ENCODE data around the gene CHD9NB. TPM values are rescaled to one million over a fixed set of nuclear protein-coding genes. Genes with fewer than 3 reads are reported as not detected.

CHD9NB gene
- total and polyA plus RNA-seq, 2 of the 4 experiments (the other 2 are of a cell fraction) = 0.94 to 1.1 TPM

- TF ChIP-seq MXI1 (IDR thresholded peaks at IDR 0.05; ENCODE audit: borderline replicate concordance, low read depth, low read length) (no peak), CEBPB (IDR thresholded peaks at IDR 0.05; ENCODE audit: low read depth, low read length) (no peak)
Measured at GRCh38 chr16:53100131-53100748, 47.5 kb upstream of the CHD9NB start (continued).

DNA sequence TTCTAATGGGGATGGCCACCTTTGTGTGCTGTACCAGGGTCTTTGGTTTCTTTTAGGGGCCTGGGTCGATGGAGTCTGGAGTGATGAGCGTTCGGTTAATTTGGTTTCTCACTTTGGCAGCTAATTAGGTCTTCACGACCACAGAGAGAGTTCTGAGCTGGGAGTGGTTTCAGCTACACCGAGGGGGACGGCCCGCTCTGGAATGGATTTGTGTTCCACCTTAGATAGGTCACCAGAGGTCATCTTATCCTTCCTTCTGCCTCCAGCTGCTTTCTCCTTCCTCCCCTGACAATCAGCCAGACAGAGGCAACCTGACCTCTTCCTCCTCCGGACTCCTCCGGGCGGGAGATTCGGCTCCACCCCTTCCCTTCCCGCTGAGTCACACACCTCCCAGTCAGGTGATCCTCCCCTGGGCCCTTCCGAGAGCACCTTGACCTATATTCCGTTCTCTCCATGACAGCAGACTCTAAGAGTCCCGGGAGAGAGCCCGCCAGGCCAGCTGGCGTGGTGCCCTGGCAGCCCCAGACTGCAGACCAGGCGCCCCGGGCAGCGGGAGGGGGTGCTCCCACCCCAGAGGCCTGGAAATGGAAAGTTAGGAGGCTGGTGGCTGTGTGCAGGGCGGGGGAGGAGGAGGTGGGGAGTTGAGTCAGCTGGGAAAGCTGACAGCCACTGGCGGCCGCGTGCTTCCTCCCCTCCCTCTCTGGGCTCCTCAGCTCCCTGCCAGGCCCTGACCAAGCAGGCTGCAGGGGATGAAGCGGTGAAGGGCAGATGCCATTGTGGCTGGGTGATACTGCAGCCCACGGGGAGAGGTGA is 46.8 kb upstream of the CHD9NB start:
- WGBS, 2 experiments (ENCODE audit: extremely low coverage in 2 of 2, insufficient read length in 1 of 2) = 40% methylated on average over 2 of the region's 26 CpGs; no CpG with 5 or more reads in 1 of the 2 experiments
- no peaks in the 10 kb centered on the region for H3K9me3 ChIP-seq (ENCODE audit: control insufficient read depth, insufficient read depth, low read length)
- peak overlapping the region; percentile 86 for H2AK9ac ChIP-seq (replicated peaks; ENCODE audit: low read depth, low read length, poor library complexity)
- peaks cover 9% of the 10 kb centered on the region for H4K20me1 ChIP-seq (ENCODE audit: insufficient read depth, low read length)
- peak; percentile 83 for ATAC-seq (ENCODE audit: low read depth)
- H3K56ac ChIP-seq (ENCODE audit: extremely low read depth, insufficient read depth, low read length) = peak overlapping the region; percentile 82
- H4K8ac ChIP-seq (ENCODE audit: low read depth in 2 of 2, low read length in 2 of 2) = peak overlapping the region; percentile 79 to 93
- peaks cover 12% of the 10 kb centered on the region for H3K4me1 ChIP-seq (ENCODE audit: control insufficient read depth, insufficient read depth, low read length)
- H2BK20ac ChIP-seq (ENCODE audit: low read depth, low read length) = peak overlapping the region; percentile 75
- H3K9me1 ChIP-seq (ENCODE audit: insufficient read depth, low read length) = no peaks in the 10 kb centered on the region; the same call in 1 of the 2 replicates
- peak; percentile 89 for DNase-seq
- H3K4ac ChIP-seq (ENCODE audit: low read depth, low read length) = peak overlapping the region; percentile 92
- peak overlapping the region; percentile 66 for H3K23ac ChIP-seq (ENCODE audit: low read depth, low read length)
- in situ Hi-C loops (cut with MboI; ENCODE audit: low sequenced_read_pairs) (no loop called here), dilution Hi-C loops (cut with HindIII; ENCODE audit: low sequenced_read_pairs, unreplicated experiment) (no loop called here), intact Hi-C loops (cut with micrococcal nuclease) (loop anchor here (1.0 kb wide), 1 partner anchor 44 kb away; no protein-coding TSS in a partner anchor)
- H2AK5ac ChIP-seq (ENCODE audit: low read depth, low read length) = peak overlapping the region; percentile 94
- peak overlapping the region; percentile 64 for H3K9ac ChIP-seq (ENCODE audit: low read depth, low read length)
- H3K4me3 ChIP-seq (ENCODE audit: insufficient read depth, low read depth, low read length) = peak overlapping the region; percentile 4
- ChIA-PET POLR2A (ENCODE audit: unreplicated experiment) (no interaction called here), CTCF (interaction anchor here (2.0 to 2.6 kb wide), 2 partner anchors 30 to 44 kb away, joined by 8 to 13 read pairs; partner anchors contain the start of gene CHD9)
- H3K14ac ChIP-seq (replicated peaks; ENCODE audit: low read depth, low read length) = peak overlapping the region; percentile 84
- peak overlapping the region; percentile 76 for H2BK120ac ChIP-seq (ENCODE audit: low read depth, low read length)
- no TSS peak for BruUV-seq (replicated peaks)
- peak overlapping the region; percentile 88 for H2AFZ ChIP-seq (replicated peaks; ENCODE audit: low read length, poor library complexity)
- H4K5ac ChIP-seq (ENCODE audit: low read depth, low read length) = peak overlapping the region; percentile 44
- peak overlapping the region; percentile 87; the same call in 2 of the 3 replicates for H2BK15ac ChIP-seq (ENCODE audit: low read depth, low read length)
- no peaks in the 10 kb centered on the region for H3K36me3 ChIP-seq (ENCODE audit: control insufficient read depth, insufficient read depth, low read length)
- H3K4me2 ChIP-seq (ENCODE audit: low read depth, low read length) = peak overlapping the region; percentile 67
- peaks cover 5 to 45% of the 10 kb centered on the region in 2 experiments; a peak in 2 of 4 replicates for H3K79me1 ChIP-seq (ENCODE audit: low read depth in 1 of 2, low read length in 2 of 2)
- H2BK5ac ChIP-seq (ENCODE audit: low read depth, low read length, poor library complexity, severe bottlenecking) = peak overlapping the region; percentile 79
- peak overlapping the region; percentile 91 for H3K27ac ChIP-seq (ENCODE audit: insufficient read depth, low read length)
- H3K18ac ChIP-seq (ENCODE audit: low read depth, low read length) = peak overlapping the region; percentile 53
- H4K91ac ChIP-seq (ENCODE audit: insufficient read depth, low read depth, low read length) = peak overlapping the region; percentile 78
- H3K27me3 ChIP-seq (ENCODE audit: control insufficient read depth, insufficient read depth, low read length) = no peaks in the 10 kb centered on the region
- TF ChIP-seq USF2 (IDR thresholded peaks at IDR 0.05; ENCODE audit: low read depth, low read length) = peak; percentile 53
- no peak; the same call in 1 of the 2 replicates for TF ChIP-seq CHD1 (IDR thresholded peaks at IDR 0.05; ENCODE audit: low read depth, low read length)
- peak; percentile 4; the same call in 1 of the 2 replicates for TF ChIP-seq BHLHE40 (IDR thresholded peaks at IDR 0.05; ENCODE audit: low read depth, low read length)
- peak; percentile 20; the same call in 1 of the 2 replicates for TF ChIP-seq NFE2L2 (IDR thresholded peaks at IDR 0.05; ENCODE audit: low read depth, low read length)
- TF ChIP-seq MXI1 (IDR thresholded peaks at IDR 0.05; ENCODE audit: borderline replicate concordance, low read depth, low read length) = peak; percentile 87; the same call in 1 of the 2 replicates
- no peak for TF ChIP-seq MAFK (IDR thresholded peaks at IDR 0.05; ENCODE audit: low read depth, low read length)
- peak; percentile 71 for TF ChIP-seq CEBPB (IDR thresholded peaks at IDR 0.05; ENCODE audit: low read depth, low read length)
- TF ChIP-seq MAZ (IDR thresholded peaks at IDR 0.05; ENCODE audit: borderline replicate concordance, low read depth, low read length) = peak; percentile 94
- TF ChIP-seq RAD21 (IDR thresholded peaks at IDR 0.05; ENCODE audit: low read length) = peak; percentile 20; the same call in 1 of the 2 replicates
- no peak for TF ChIP-seq RCOR1 (IDR thresholded peaks at IDR 0.05; ENCODE audit: insufficient replicate concordance, low read length)
- peak; percentile 13; the same call in 1 of the 2 replicates for TF ChIP-seq POLR2A (IDR thresholded peaks at IDR 0.05; ENCODE audit: low read depth, low read length)
- TF ChIP-seq SMC3 (IDR thresholded peaks at IDR 0.05; ENCODE audit: low read depth, low read length) = 0 out of 2 replicates have a peak, but pooled peaks have one; percentile 7

All from IMR-90 (cell line).